GM19324 (cell line): ENCODE data around the gene YWHAE.
A peak's percentile ranks its signal among the peaks of the same experiment; 100 is the strongest.
"Not testable (repeated sequence)": the region's sequence is repeated elsewhere in the genome, so short reads cannot be mapped to it uniquely, and the experiment has no call there.

Source experiments
- ATAC-seq: cut with Tn5 transposase; IDR thresholded peaks from one replicate; pipeline ENCODE4 v1.9.1; 2021; ENCODE audit warnings: mild to moderate bottlenecking, moderate library complexity; ENCODE audit not compliant: unreplicated experiment, low FRiP score

YWHAE gene

GRCh38 chr17:1413281-1413791, 13.3 kb upstream of the YWHAE start:
- ATAC-seq, result no peak

- no peak for ATAC-seq
Observed at GRCh38 chr17:1412185-1413110, 12.4 kb upstream of the YWHAE start.

GRCh38 chr17:1402262-1402586, 2.2 kb upstream of the YWHAE start:
- no peak for ATAC-seq

- ATAC-seq, result peak; percentile 4
Observed at GRCh38 chr17:1398931-1399678, 917 bp downstream of the YWHAE start.

- ATAC-seq, result no peak
Observed at GRCh38 chr17:1398028-1398427, 2.0 kb downstream of the YWHAE start.

- ATAC-seq, result not testable (repeated sequence)
Observed at GRCh38 chr17:1395876-1396665, 4.0 kb downstream of the YWHAE start.

GRCh38 chr17:1391577-1391976, 8.4 kb downstream of the YWHAE start:
- ATAC-seq, result no peak

GRCh38 chr17:1390432-1391367, 9.3 kb downstream of the YWHAE start:
- no peak for ATAC-seq

GRCh38 chr17:1387490-1388227, 12.4 kb downstream of the YWHAE start:
- not testable (repeated sequence) for ATAC-seq

- not testable (repeated sequence) for ATAC-seq
Observed at GRCh38 chr17:1386675-1387190, 13.3 kb downstream of the YWHAE start.

- no peak for ATAC-seq
Observed at GRCh38 chr17:1386265-1386664, 13.8 kb downstream of the YWHAE start.

- no peak for ATAC-seq
Observed at GRCh38 chr17:1385861-1386260, 14.2 kb downstream of the YWHAE start.

- ATAC-seq, result no peak
Observed at GRCh38 chr17:1384905-1385435, 15.1 kb downstream of the YWHAE start.

GRCh38 chr17:1379930-1380313, 20.1 kb downstream of the YWHAE start:
- ATAC-seq, result no peak

- no peak for ATAC-seq
Observed at GRCh38 chr17:1379208-1379929, 20.7 kb downstream of the YWHAE start.

GRCh38 chr17:1378476-1378860, 21.6 kb downstream of the YWHAE start:
- ATAC-seq, result not testable (repeated sequence)

GRCh38 chr17:1377334-1377733, 22.7 kb downstream of the YWHAE start:
- no peak for ATAC-seq

GRCh38 chr17:1376061-1376460, 24.0 kb downstream of the YWHAE start:
- ATAC-seq, result no peak
